Measurements from ENCODE around the gene OTOG. TPM values are rescaled to one million over a fixed set of nuclear protein-coding genes. Genes with fewer than 3 reads are reported as not detected.

Gene OTOG
- polyA plus RNA-seq, 3 donors: not detected

DNA sequence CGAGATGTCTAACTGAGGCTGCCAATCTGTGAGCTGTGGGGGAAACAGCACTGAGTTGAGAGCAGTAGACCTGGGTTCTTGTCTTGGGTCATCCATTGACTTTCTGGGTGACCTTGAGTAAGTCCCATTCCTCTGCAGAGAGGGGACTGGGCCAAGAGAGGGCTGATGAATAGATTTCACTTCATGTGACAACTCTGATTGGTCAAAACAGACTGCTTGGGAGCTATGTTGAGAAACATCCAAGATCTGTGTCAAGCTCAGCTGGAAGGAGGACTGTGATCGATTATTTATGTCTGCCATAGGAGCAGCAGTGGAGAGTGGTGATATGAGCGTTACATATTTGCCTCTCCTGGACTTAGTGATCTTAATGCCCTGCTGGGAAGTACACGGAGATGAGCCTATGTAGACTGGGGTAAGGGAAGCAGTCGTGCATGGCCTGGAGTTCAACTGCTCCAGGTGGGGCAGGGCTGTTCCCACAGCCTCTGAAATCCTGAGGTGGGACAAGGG is 47.7 kb downstream of the OTOG start:
- WGBS, 3 donors: 74 to 86% (median 85%) methylated on average over 5 of the region's 5 CpGs
- no peak overlapping the region for H3K27ac ChIP-seq (ENCODE audit: low read depth, low read length)

DNA sequence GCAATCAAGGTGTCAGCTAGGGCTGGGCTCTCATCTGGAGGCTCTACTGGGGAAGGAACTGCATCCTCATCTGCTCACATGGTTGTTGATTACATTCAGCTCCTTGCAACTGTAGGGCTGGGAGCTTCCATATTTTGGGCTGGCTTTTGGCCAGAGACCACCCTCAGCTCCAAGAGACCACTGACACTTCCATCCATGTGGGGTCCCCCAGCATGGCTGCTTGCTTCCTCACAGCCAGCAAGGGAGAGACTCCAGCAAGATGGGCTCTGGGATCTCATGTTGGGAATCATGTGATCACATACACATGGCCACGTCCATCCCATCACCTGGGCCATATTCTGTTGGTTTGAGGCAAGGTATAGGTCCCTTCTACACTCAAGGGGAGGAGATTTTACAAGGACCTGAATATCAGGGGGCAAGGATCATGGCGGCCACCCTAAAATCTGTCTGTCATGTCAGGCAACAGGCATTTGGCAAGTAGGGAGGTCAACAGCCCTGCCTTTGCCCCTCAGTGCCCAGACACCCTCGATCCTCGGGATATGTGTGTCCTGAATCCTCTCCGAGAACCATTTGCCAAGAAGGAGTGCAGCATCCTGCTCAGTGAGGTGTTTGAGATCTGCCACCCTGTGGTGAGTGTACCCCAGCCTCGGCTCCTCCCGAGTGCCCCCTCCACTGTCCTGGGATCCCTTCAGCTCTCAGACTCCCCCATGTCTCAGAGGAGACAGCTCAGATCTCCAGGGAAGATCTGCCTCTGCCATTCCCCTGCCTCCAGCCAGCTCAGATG is 48.7 kb downstream of the OTOG start:
- no peak overlapping the region for H3K27ac ChIP-seq (ENCODE audit: low read depth, low read length)
- WGBS, 3 donors: 77 to 86% (median 84%) methylated on average over 7 of the region's 7 CpGs

- H3K27ac ChIP-seq (ENCODE audit: low read depth, low read length): no peak overlapping the region
- WGBS, 3 donors: 74 to 83% (median 75%) methylated on average over 1 of the region's 1 CpG
Measured at GRCh38 chr11:17596310-17596669, 49.2 kb downstream of the OTOG start.

GRCh38 chr11:17596711-17597110 is 49.7 kb downstream of the OTOG start:
- H3K27ac ChIP-seq (ENCODE audit: low read depth, low read length): no peak overlapping the region
- WGBS, 3 donors: 77 to 86% (median 84%) methylated on average over 7 of the region's 7 CpGs

DNA sequence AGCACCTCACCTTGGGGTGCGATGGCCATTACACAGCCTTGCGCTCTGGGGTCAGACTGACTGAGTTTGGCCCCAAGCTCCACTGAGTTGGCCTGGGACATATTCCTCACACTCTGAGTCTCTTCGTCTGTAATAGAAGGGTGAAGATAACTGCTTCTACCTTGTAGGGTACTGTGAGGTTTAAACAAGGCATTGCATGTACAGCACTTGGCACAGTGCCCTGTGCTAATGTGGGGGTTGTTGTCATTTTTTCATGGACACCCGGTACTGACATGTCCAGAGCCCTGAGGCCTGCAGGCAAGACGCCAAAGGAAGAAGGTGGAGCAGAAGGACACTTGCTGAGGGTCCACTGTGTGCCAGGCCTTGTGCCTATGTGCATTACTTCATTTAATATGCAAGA is 50.7 kb downstream of the OTOG start:
- 55 to 69% (median 65%) methylated on average over 5 of the region's 5 CpGs for WGBS, 3 donors
- H3K27ac ChIP-seq (ENCODE audit: low read depth, low read length): no peak overlapping the region

DNA sequence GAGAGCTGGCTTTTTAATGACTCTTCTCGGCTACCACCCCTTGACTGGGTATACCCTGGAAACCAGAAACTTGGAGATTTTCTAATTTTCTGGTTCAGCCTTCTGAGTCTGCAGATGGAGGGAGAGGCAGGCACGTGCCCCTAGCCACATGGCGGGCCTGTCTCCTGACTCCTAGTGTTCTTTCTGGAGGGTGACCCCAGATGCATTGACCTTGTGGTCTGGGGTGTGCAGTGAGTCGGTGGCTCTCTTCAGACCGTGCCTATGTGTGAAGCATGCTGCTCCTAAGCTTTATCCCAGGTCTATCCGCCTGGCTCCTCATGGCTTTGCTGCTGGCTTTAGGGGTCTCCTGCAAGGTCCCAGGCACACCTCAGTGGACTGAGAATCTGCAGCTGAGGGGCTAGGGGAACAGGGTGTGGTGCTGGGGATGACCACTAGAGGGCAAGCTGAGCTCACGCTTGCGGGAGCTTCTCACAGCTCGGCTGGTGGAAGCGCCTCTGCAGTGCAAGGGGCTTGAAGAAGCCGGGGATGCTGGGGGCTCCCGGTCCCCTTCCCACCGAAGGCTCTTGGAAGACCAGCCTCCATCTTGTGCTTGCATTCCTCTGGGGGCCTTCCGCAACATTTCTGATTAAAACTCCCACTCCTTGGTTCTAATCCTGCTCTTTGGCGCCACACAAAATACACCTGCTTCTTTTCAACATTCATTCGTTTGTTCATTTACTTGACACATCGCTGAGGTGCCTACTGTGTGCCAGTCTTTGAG is 51.8 kb downstream of the OTOG start:
- H3K27ac ChIP-seq (ENCODE audit: low read depth, low read length): no peak overlapping the region
- 25 to 29% (median 28%) methylated on average over 17 of the region's 17 CpGs for WGBS, 3 donors

GRCh38 chr11:17599460-17599925 is 52.4 kb downstream of the OTOG start:
- no peak overlapping the region for H3K27ac ChIP-seq (ENCODE audit: low read depth, low read length)
- 46 to 58% (median 56%) methylated on average over 10 of the region's 10 CpGs for WGBS, 3 donors

GRCh38 chr11:17600316-17601255 is 53.5 kb downstream of the OTOG start:
- 77 to 81% (median 79%) methylated on average over 16 of the region's 16 CpGs for WGBS, 3 donors
- H3K27ac ChIP-seq (ENCODE audit: low read depth, low read length): no peak overlapping the region

- WGBS, 3 donors: 39 to 53% (median 49%) methylated on average over 7 of the region's 7 CpGs
- no peak overlapping the region for H3K27ac ChIP-seq (ENCODE audit: low read depth, low read length)
Measured at GRCh38 chr11:17601256-17601671, 54.2 kb downstream of the OTOG start.

GRCh38 chr11:17601676-17602075 is 54.6 kb downstream of the OTOG start:
- 51 to 67% (median 60%) methylated on average over 4 of the region's 4 CpGs for WGBS, 3 donors
- no peak overlapping the region for H3K27ac ChIP-seq (ENCODE audit: low read depth, low read length)

DNA sequence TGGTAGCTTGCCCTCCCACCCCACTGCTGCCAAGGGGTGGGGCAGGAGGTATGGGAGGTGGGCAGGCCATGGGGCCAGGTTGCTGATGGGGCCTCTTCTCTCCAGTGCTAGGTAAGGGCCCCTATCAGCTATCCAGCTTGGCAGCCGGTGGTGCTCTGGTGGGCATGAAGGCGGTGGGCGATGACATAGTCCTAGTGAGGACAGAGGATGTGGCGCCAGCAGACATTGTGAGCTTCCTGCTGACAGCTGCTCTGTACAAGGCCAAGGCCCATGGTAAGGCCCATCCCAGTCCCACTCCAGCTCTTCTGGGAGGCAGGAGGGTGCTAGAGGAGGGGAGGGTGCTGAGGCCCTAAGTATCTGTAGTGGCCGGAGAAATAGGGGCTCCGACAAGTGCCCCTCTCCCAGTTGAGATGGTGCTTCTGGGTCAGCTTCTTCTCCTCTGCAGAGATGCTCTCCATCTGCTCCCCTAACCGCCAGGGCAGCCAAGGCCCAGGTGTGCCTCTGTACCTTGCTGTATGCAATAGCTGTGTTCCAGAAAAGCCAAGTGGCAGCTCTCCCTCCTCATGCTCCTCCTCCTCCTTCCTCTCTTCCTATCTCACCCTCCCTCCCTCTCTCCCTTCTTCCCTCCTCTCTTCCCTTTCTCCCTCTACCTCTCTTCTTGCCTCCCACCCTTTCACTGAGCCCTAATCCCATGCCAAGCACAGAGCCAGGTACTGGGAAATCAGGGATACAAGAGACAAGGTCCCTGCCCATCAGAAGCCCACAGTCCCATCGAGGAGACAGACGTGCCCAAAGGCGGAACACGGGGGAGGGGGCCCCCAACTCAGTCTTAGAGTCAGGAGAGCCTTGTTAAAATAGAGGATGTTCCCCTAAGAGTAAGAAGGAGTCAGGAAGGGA is 55.3 kb downstream of the OTOG start:
- H3K27ac ChIP-seq (ENCODE audit: low read depth, low read length): no peak overlapping the region
- WGBS, 3 donors: 81 to 86% (median 82%) methylated on average over 11 of the region's 11 CpGs

DNA sequence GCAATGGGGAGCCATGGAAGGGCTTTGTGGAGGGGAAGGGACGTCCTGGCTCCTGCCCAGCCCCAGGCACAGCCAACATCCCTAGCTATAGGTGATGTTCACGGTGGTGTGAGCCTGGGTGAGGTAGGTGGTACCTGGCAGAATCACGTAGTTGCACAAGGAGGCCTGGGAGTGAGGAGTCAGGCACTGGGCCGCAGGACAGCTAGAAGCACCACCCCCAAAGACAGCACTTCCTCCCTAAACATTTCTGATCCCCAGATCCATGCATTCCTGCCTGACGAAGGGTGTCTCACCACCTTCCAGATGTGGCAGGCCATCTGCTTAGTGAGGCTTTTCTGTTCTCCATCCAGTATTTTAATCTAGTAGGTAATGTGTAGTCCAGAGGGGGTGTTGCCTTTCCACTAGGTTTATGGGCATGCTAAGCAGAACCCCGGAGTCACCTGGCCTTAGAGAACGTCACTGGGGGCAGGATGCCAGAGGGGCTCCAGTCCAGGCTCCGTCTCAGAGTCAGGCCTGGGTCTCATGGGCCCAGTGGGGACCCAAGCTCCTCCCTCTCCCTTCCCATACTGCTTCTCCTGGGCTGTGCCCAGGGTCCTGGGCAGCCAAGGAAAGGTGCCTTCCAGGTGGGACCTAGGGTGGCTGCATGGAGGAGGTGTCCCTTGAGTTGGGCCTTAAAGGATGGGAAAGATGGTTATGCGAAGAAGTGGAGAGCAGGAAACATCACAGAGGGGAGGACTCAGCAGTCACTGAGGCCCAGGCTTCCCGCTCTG is 56.2 kb downstream of the OTOG start:
- H3K27ac ChIP-seq (ENCODE audit: low read depth, low read length): no peak overlapping the region
- 65 to 76% (median 73%) methylated on average over 10 of the region's 10 CpGs for WGBS, 3 donors

DNA sequence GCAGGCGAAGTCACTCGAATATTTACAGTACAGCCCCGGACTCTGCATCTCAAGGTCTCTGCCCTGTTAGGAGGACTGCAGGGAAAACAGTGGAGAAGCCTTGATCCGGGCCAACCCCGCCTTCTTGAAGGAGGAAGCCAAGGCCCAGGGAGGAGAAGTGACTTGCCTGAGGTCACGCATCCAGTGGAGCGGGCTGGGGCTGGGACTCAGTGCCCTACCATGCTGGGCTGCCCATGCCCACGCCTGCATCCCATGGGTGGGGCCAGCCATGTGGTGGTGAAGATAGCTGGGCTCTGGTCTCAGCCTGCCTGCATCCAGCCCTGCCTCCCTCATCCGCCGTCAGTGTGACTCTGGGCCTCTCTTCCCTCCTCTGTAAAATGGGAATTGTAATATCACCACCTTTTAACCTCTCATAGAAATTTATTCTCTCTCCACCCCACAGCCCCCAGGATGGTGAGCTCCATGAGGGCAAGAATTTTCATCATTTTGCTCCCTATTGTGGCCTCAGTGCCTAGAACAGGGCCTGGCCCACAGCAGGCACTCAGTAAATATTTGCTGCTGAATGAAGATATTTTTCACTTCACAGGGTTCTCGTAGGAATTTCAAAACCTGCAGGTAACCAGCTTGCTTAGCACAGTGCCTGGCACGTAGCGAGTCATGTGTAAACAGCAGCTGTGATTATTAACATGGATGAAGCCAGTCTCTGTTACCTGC is 57.3 kb downstream of the OTOG start:
- H3K27ac ChIP-seq (ENCODE audit: low read depth, low read length): no peak overlapping the region
- WGBS, 3 donors: 64 to 84% (median 77%) methylated on average over 13 of the region's 13 CpGs

DNA sequence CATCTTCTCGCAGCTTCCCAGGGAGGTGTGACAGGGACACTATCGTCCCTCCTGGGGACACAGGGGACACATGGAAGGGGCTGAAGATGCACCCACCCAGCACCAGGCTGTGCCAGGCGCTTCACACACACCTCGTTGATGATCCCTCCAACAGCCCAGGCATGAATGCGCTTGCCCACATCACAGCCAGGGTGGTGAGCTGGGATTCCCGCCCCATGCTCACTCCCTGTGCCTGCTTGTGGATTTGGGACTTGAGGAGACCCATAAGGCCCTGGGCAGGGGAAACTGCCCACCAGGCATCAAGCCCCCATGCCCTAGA is 57.8 kb downstream of the OTOG start:
- 74 to 82% (median 80%) methylated on average over 6 of the region's 6 CpGs for WGBS, 3 donors
- no peak overlapping the region for H3K27ac ChIP-seq (ENCODE audit: low read depth, low read length)

- H3K27ac ChIP-seq (ENCODE audit: low read depth, low read length): no peak overlapping the region
- WGBS, 3 donors: 75 to 86% (median 84%) methylated on average over 16 to 17 of the region's 17 CpGs
Measured at GRCh38 chr11:17605651-17606122, 58.6 kb downstream of the OTOG start.
